Neuronal stem cell (in vitro differentiated cells): Measurements from ENCODE around the gene NRGN.

ENCODE experiments used
- DNase-seq: peaks from one replicate; pipeline ENCODE4 v3.0.0-alpha.2; 2013; ENCODE audit warnings: low spot score
- H2AFZ ChIP-seq: one replicate; pipeline ENCODE4 v1.6.1; 2013; ENCODE audit warnings: mild to moderate bottlenecking, low read length, inconsistent platforms
- H2AK5ac ChIP-seq: 2 replicates; pipeline ENCODE4 v1.6.1; 2013; ENCODE audit warnings: low read depth, mild to moderate bottlenecking, inconsistent platforms, low read length, moderate library complexity, mixed read lengths
- H2BK120ac ChIP-seq: 2 replicates; pipeline ENCODE4 v1.6.1; 2013; ENCODE audit warnings: low read depth, mild to moderate bottlenecking, inconsistent platforms, low read length, moderate library complexity, mixed read lengths
- H2BK12ac ChIP-seq: one replicate; pipeline ENCODE4 v1.6.1; 2013; ENCODE audit warnings: low read length, inconsistent platforms
- H2BK15ac ChIP-seq: 2 replicates; pipeline ENCODE4 v1.6.1; 2013; ENCODE audit warnings: mild to moderate bottlenecking, low read length, inconsistent platforms, mixed read lengths
- H2BK5ac ChIP-seq: one replicate; pipeline ENCODE4 v1.6.1; 2013; ENCODE audit warnings: inconsistent platforms, mild to moderate bottlenecking, low read length, moderate library complexity
- H3K14ac ChIP-seq: one replicate; pipeline ENCODE4 v1.6.1; 2013; ENCODE audit warnings: low read length, inconsistent platforms
- H3K18ac ChIP-seq: 2 replicates; pipeline ENCODE4 v1.6.1; 2013; ENCODE audit warnings: low read length, inconsistent platforms
- H3K23ac ChIP-seq: 2 replicates; pipeline ENCODE4 v1.6.1; 2013; ENCODE audit warnings: low read depth, mild to moderate bottlenecking, mixed read lengths, low read length, inconsistent platforms; ENCODE audit not compliant: poor library complexity
- H3K27ac ChIP-seq: replicated peaks from 3 replicates; pipeline ENCODE4 v1.5.1; 2013; ENCODE audit warnings: low read length, inconsistent platforms
- H3K27me3 ChIP-seq, 3 experiments: 2 replicates each; pipeline ENCODE4 v1.6.1; 2013; ENCODE audit warnings: low read length in 3 of 3, mild to moderate bottlenecking in 2 of 3, inconsistent platforms in 1 of 3, low read depth in 1 of 3, mixed read lengths in 1 of 3, moderate library complexity in 1 of 3; ENCODE audit not compliant: control insufficient read depth in 3 of 3, insufficient read depth in 3 of 3
- H3K36me3 ChIP-seq, 2 donors: replicated peaks in 1 of 2; 2 replicates each; pipeline ENCODE4 v1.6.1; 2013; ENCODE audit warnings: low read length in 2 of 2; ENCODE audit not compliant: control insufficient read depth in 2 of 2, insufficient read depth in 2 of 2
- H3K4ac ChIP-seq: 2 replicates; pipeline ENCODE4 v1.6.1; 2013; ENCODE audit warnings: inconsistent platforms, mild to moderate bottlenecking, low read length, moderate library complexity
- H3K4me1 ChIP-seq, 2 donors: 1 replicate in 1 of 2; 2 replicates in 1 of 2; pipeline ENCODE4 v1.6.1; 2013; ENCODE audit warnings: low read length in 2 of 2, low read depth in 1 of 2; ENCODE audit not compliant: control insufficient read depth in 2 of 2, insufficient read depth in 1 of 2
- H3K4me2 ChIP-seq: one replicate; pipeline ENCODE4 v1.6.1; 2013; ENCODE audit warnings: mild to moderate bottlenecking, low read length, inconsistent platforms; ENCODE audit not compliant: insufficient read depth, poor library complexity, severe bottlenecking
- H3K4me3 ChIP-seq, 2 donors: 2 replicates each; pipeline ENCODE4 v1.5.1; 2013; ENCODE audit warnings: low read length in 2 of 2, mild to moderate bottlenecking in 2 of 2, inconsistent platforms in 1 of 2, moderate library complexity in 1 of 2
- H3K79me1 ChIP-seq: one replicate; pipeline ENCODE4 v1.6.1; 2013; ENCODE audit warnings: low read depth, mild to moderate bottlenecking, inconsistent platforms, low read length, moderate library complexity
- H3K9ac ChIP-seq: one replicate; pipeline ENCODE4 v1.6.1; 2013; ENCODE audit warnings: mild to moderate bottlenecking, low read depth, low read length, inconsistent platforms; ENCODE audit not compliant: poor library complexity
- H3K9me3 ChIP-seq, 2 donors: replicated peaks in 1 of 2; 2 replicates each; pipeline versions ENCODE3 to v1.6.1; 2013; ENCODE audit warnings: low read length in 2 of 2, mild to moderate bottlenecking in 2 of 2, inconsistent platforms in 1 of 2, low read depth in 1 of 2, mixed read lengths in 1 of 2, moderate library complexity in 1 of 2; ENCODE audit not compliant: control insufficient read depth in 2 of 2, insufficient read depth in 1 of 2
- H4K8ac ChIP-seq: one replicate; pipeline ENCODE4 v1.6.1; 2013; ENCODE audit warnings: low read depth, mild to moderate bottlenecking, inconsistent platforms, low read length, moderate library complexity
- H4K91ac ChIP-seq: one replicate; pipeline ENCODE4 v1.6.1; 2013; ENCODE audit warnings: low read length, low read depth, mild to moderate bottlenecking, inconsistent platforms; ENCODE audit not compliant: poor library complexity
- WGBS, 2 donors: extraction: QIAGEN DNeasy Blood & Tissue Kit; methylation state at CpG; one replicate each; pipeline ENCODE4 v1.1.7; 2013; ENCODE audit warnings: missing lambda C conversion rate in 2 of 2, mixed read lengths in 1 of 2; ENCODE audit not compliant: insufficient read length in 2 of 2, insufficient replicate concordance in 1 of 2; ENCODE audit errors: extremely low coverage in 2 of 2; 5-methylcytosine and 5-hydroxymethylcytosine counted together

Gene NRGN

GRCh38 chr11:124707829-124708228 is 31.9 kb upstream of the NRGN start:
- Histone ChIP-seq H3K9me3 (peaks cover 3 to 4% of the 10 kb centered on the region in 2 donors), H2AK5ac (no peak overlapping the region), H2BK12ac (no peak overlapping the region), H3K23ac (no peak overlapping the region), H2BK15ac (no peak overlapping the region), H4K8ac (no peak overlapping the region), H3K27me3 (no peaks in the 10 kb centered on the region), H3K27ac (no peak overlapping the region), H2AFZ (peak overlapping the region; percentile 47), H3K4ac (no peak overlapping the region), H3K4me3 (peak overlapping the region in 1 of 2 donors; percentile 7), H3K79me1 (no peaks in the 10 kb centered on the region), H3K4me2 (no peak overlapping the region), H2BK120ac (no peak overlapping the region), H4K91ac (no peak overlapping the region), H3K9ac (no peak overlapping the region), H3K4me1 (no peaks in the 10 kb centered on the region), H3K18ac (no peak overlapping the region), H2BK5ac (no peak overlapping the region), H3K14ac (no peak overlapping the region), H3K36me3 (no peaks in the 10 kb centered on the region)
- DNase-seq = no peak
- WGBS, 2 donors = no CpG with 5 or more reads among the region's 4 CpGs

GRCh38 chr11:124712392-124712791 is 27.4 kb upstream of the NRGN start:
- Histone ChIP-seq H3K4ac (no peak overlapping the region), H3K9me3 (peaks cover 3 to 4% of the 10 kb centered on the region in 2 donors), H3K4me3 (no peak overlapping the region), H2BK15ac (no peak overlapping the region), H3K27ac (no peak overlapping the region), H3K18ac (no peak overlapping the region), H2BK5ac (no peak overlapping the region), H2AK5ac (no peak overlapping the region), H3K4me2 (no peak overlapping the region), H3K9ac (no peak overlapping the region), H4K8ac (no peak overlapping the region), H3K23ac (no peak overlapping the region), H3K79me1 (no peaks in the 10 kb centered on the region), H3K4me1 (peaks cover 0 to under 1% of the 10 kb centered on the region in 2 donors), H4K91ac (no peak overlapping the region), H2BK12ac (no peak overlapping the region), H3K27me3 (peaks cover 0 to 16% (median 4%) of the 10 kb centered on the region in 3 experiments), H3K14ac (no peak overlapping the region), H3K36me3 (no peaks in the 10 kb centered on the region), H2AFZ (no peak overlapping the region), H2BK120ac (no peak overlapping the region)
- no peak for DNase-seq
- no CpG with 5 or more reads among the region's 3 CpGs for WGBS, 2 donors

GRCh38 chr11:124716591-124716990 is 23.2 kb upstream of the NRGN start:
- Histone ChIP-seq H3K18ac (no peak overlapping the region), H2AK5ac (no peak overlapping the region), H2BK12ac (no peak overlapping the region), H4K8ac (no peak overlapping the region), H2AFZ (no peak overlapping the region), H3K36me3 (no peaks in the 10 kb centered on the region), H3K27me3 (peaks cover 3 to 48% (median 38%) of the 10 kb centered on the region in 3 experiments), H3K4me3 (no peak overlapping the region), H3K4me1 (peaks cover 5 to 14% of the 10 kb centered on the region in 2 donors), H2BK5ac (no peak overlapping the region), H3K23ac (no peak overlapping the region), H3K9ac (no peak overlapping the region), H2BK15ac (no peak overlapping the region), H3K4ac (no peak overlapping the region), H2BK120ac (no peak overlapping the region), H3K4me2 (no peak overlapping the region), H3K14ac (no peak overlapping the region), H3K27ac (no peak overlapping the region), H3K79me1 (no peaks in the 10 kb centered on the region), H4K91ac (no peak overlapping the region), H3K9me3 (no peaks in the 10 kb centered on the region)
- no CpG with 5 or more reads among the region's 3 CpGs for WGBS, 2 donors
- no peak for DNase-seq

GRCh38 chr11:124717421-124717785 is 22.3 kb upstream of the NRGN start:
- Histone ChIP-seq H4K91ac (no peak overlapping the region), H3K23ac (no peak overlapping the region), H2AFZ (peak overlapping the region; percentile 97), H3K27ac (no peak overlapping the region), H3K18ac (no peak overlapping the region), H2BK120ac (no peak overlapping the region), H3K4me1 (peaks cover 5 to 22% of the 10 kb centered on the region in 2 donors), H3K36me3 (no peaks in the 10 kb centered on the region), H3K27me3 (peaks cover 3 to 48% (median 41%) of the 10 kb centered on the region in 3 experiments), H3K4me2 (no peak overlapping the region), H3K14ac (no peak overlapping the region), H3K4me3 (peak overlapping the region in 1 of 2 donors; percentile 53), H2AK5ac (no peak overlapping the region), H2BK15ac (no peak overlapping the region), H3K79me1 (no peaks in the 10 kb centered on the region), H2BK5ac (no peak overlapping the region), H2BK12ac (no peak overlapping the region), H3K9me3 (no peaks in the 10 kb centered on the region), H3K4ac (no peak overlapping the region), H4K8ac (no peak overlapping the region), H3K9ac (no peak overlapping the region)
- no CpG with 5 or more reads among the region's 7 CpGs for WGBS, 2 donors
- no peak for DNase-seq
